Lower leg skin (tissue), 3 donors: ENCODE data around the gene CACNA1F.

ENCODE experiments used
- CTCF ChIP-seq, 3 donors: fragments of 450-650 bp; IDR thresholded peaks; one replicate each; pipeline ENCODE4 v1.5.1; 2016; ENCODE audit warnings: antibody characterized with exemption in 3 of 3, mild to moderate bottlenecking in 3 of 3, moderate library complexity in 2 of 3
- POLR2A ChIP-seq, 2 donors: fragments of 450-650 bp; IDR thresholded peaks; one replicate each; pipeline ENCODE4 v1.6.1; 2016 to 2017; ENCODE audit warnings: antibody characterized with exemption in 2 of 2, mild to moderate bottlenecking in 1 of 2, moderate library complexity in 1 of 2

DNA sequence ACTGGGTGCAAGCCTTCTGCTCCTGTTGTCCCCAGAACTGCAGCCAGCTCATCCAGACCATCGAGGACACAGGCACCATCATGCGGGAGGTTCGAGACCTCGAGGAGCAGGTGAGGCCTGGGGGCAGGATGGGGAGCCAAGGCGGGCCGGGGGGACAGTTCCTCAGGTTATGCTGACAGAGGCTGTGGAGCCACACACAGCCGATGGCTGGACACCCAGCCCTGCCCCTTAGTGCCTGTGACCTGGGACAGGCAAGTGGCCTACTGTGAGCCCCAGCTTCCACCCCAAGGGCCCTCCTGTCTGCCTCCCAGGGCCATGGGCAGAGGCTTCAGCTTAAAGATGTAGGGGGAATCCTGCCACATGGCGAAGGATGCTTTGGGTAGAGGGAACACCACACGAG, 16.5 kb upstream of the CACNA1F start:
- TF ChIP-seq CTCF (IDR thresholded peaks at IDR 0.05) = no peak
- TF ChIP-seq POLR2A (IDR thresholded peaks at IDR 0.05) = no peak
